A549 (cell line): ENCODE measurements around the gene ATAD3A. TPM values are rescaled to one million over a fixed set of nuclear protein-coding genes. Genes with fewer than 3 reads are reported as not detected.

Source experiments
- ATAC-seq, 2 experiments: fragments of 200-7000 bp in 1 of 2; fragments of >200 bp in 1 of 2; cut with Nextera tagmentation in 1 of 2; cut with Tn5 transposase in 1 of 2; 3 replicates each; pipeline versions ENCODE4 v1.8.0 to v1.9.1; 2018 to 2020; ENCODE audit warnings: mild to moderate bottlenecking in 1 of 2, moderate library complexity in 1 of 2
- CTCF ChIA-PET: fragments of 300-600 bp; sonication (Branson Sonifier 250); formaldehyde crosslinking; extraction: SDS; loops from one replicate; lab custom pipeline; 2021; ENCODE audit warnings: antibody characterized with exemption, inconsistent platforms; lab: Yijun Ruan, JAX
- POLR2A ChIA-PET: fragments of 350-600 bp; formaldehyde crosslinking; extraction: SDS; loops from one replicate; lab custom pipeline; 2021; ENCODE audit warnings: antibody characterized with exemption, inconsistent platforms; lab: Yijun Ruan, JAX
- DNase-seq, 2 experiments: peaks; one replicate each; pipeline versions ENCODE4 v3.0.0 to v3.0.0-alpha.2; 2011 to 2016; ENCODE audit warnings: low read depth in 1 of 2, low spot score in 1 of 2
- FAIRE-seq: peaks from 2 replicates; lab custom pipeline; 2011; peaks lifted over from hg19 to GRCh38; lab: Jason Lieb, UNC
- H3K27ac ChIP-seq, 2 experiments: fragments of >200 bp; sonication (Bioruptor Twin); formaldehyde crosslinking; 3 replicates each; pipeline ENCODE4 v1.5.1; 2016 to 2017
- H3K4me1 ChIP-seq: fragments of >200 bp; sonication (Bioruptor Twin); formaldehyde crosslinking; 3 replicates; pipeline ENCODE4 v1.6.1; 2016
- H3K4me2 ChIP-seq: fragments of >200 bp; sonication (Bioruptor Twin); formaldehyde crosslinking; 3 replicates; pipeline ENCODE4 v1.6.1; 2016
- H3K4me3 ChIP-seq: fragments of >200 bp; sonication (Bioruptor Twin); formaldehyde crosslinking; 3 replicates; pipeline ENCODE4 v1.5.1; 2016
- H3K9me3 ChIP-seq: fragments of >200 bp; sonication (Bioruptor Twin); formaldehyde crosslinking; 3 replicates; pipeline ENCODE4 v1.6.1; 2016
- CEBPB ChIP-seq, 2 experiments: fragments of >200 bp in 1 of 2; sonication (Bioruptor Twin) in 1 of 2; formaldehyde crosslinking in 1 of 2; IDR thresholded peaks; 2 replicates each; pipeline ENCODE4 v1.6.1; 2012 to 2016
- CHD4 ChIP-seq: fragments of 200-600 bp; sonication (generic); IDR thresholded peaks from 2 replicates; pipeline ENCODE4 v1.6.1; 2016; ENCODE audit warnings: antibody characterized with exemption, mild to moderate bottlenecking, borderline replicate concordance
- EHMT2 ChIP-seq: fragments of 200-600 bp; sonication (generic); IDR thresholded peaks from 2 replicates; pipeline ENCODE4 v1.6.1; 2016; ENCODE audit warnings: antibody characterized with exemption, low read depth, mild to moderate bottlenecking, moderate library complexity
- EP300 ChIP-seq, 2 experiments: fragments of >200 bp; sonication (Bioruptor Twin); formaldehyde crosslinking; IDR thresholded peaks; 2 replicates in 1 of 2; 3 replicates in 1 of 2; pipeline ENCODE4 v1.6.1; 2016 to 2017
- FOXS1 ChIP-seq: fragments of 250-450 bp; sonication (Bioruptor Pico); IDR thresholded peaks from 2 replicates; pipeline ENCODE4 v1.5.0; 2020; ENCODE audit warnings: mild to moderate bottlenecking, moderate library complexity
- HDAC2 ChIP-seq: fragments of 200-600 bp; sonication (generic); IDR thresholded peaks from 2 replicates; pipeline ENCODE4 v1.6.1; 2016
- HES2 ChIP-seq: fragments of >200 bp; sonication (Bioruptor Twin); formaldehyde crosslinking; IDR thresholded peaks from 2 replicates; pipeline ENCODE4 v1.6.1; 2016
- HEYL ChIP-seq: fragments of 250-450 bp; sonication (Bioruptor Pico); IDR thresholded peaks from 2 replicates; pipeline ENCODE4 v1.8.0; 2021; ENCODE audit warnings: mild to moderate bottlenecking, moderate library complexity
- HMGXB4 ChIP-seq: fragments of 250-450 bp; sonication (Bioruptor Pico); IDR thresholded peaks from 2 replicates; pipeline ENCODE4 v1.5.0; 2021; ENCODE audit warnings: mild to moderate bottlenecking, moderate library complexity, borderline replicate concordance
- HOXB13 ChIP-seq: fragments of 250-450 bp; sonication (Bioruptor Pico); IDR thresholded peaks from 2 replicates; pipeline ENCODE4 v1.5.0; 2020; ENCODE audit warnings: low read depth, mild to moderate bottlenecking, moderate library complexity
- JUN ChIP-seq, 2 experiments: fragments of >200 bp; sonication (Bioruptor Twin); formaldehyde crosslinking; IDR thresholded peaks; 2 replicates in 1 of 2; 3 replicates in 1 of 2; pipeline ENCODE4 v1.6.1; 2016 to 2017
- JUNB ChIP-seq: fragments of >200 bp; sonication (Bioruptor Twin); formaldehyde crosslinking; IDR thresholded peaks from 2 replicates; pipeline ENCODE4 v1.6.1; 2016
- KDM1A ChIP-seq: fragments of 200-600 bp; sonication (generic); IDR thresholded peaks from 2 replicates; pipeline ENCODE4 v1.6.1; 2016; ENCODE audit warnings: low read depth, mild to moderate bottlenecking
- MAX ChIP-seq: IDR thresholded peaks from 2 replicates; pipeline ENCODE4 v1.6.1; 2012
- NFE2L2 ChIP-seq: fragments of 150-350 bp; conservative IDR thresholded peaks from 2 replicates; pipeline ENCODE4 v1.6.1; 2014; ENCODE audit warnings: low read length
- NPAS2 ChIP-seq: fragments of 250-450 bp; sonication (Bioruptor Pico); IDR thresholded peaks from 2 replicates; pipeline ENCODE4 v1.8.0; 2022; ENCODE audit warnings: mild to moderate bottlenecking, moderate library complexity, borderline replicate concordance
- NR3C1 ChIP-seq: fragments of >200 bp; sonication (Bioruptor Twin); formaldehyde crosslinking; IDR thresholded peaks from 3 replicates; pipeline ENCODE4 v1.6.1; 2017
- PHF8 ChIP-seq: fragments of 200-600 bp; sonication (generic); IDR thresholded peaks from 2 replicates; pipeline ENCODE4 v1.6.1; 2016; ENCODE audit warnings: low read depth, mild to moderate bottlenecking, antibody characterized with exemption, moderate library complexity, borderline replicate concordance
- POLR2A ChIP-seq: IDR thresholded peaks from 2 replicates; pipeline ENCODE4 v1.6.1; 2012; ENCODE audit warnings: mild to moderate bottlenecking, low read length
- RNF2 ChIP-seq: fragments of 200-600 bp; sonication (generic); IDR thresholded peaks from 2 replicates; pipeline ENCODE4 v1.6.1; 2016; ENCODE audit warnings: low read depth, mild to moderate bottlenecking, antibody characterized with exemption, moderate library complexity, borderline replicate concordance
- SREBF2 ChIP-seq: fragments of 450-650 bp; IDR thresholded peaks from 2 replicates; pipeline ENCODE4 v1.6.1; 2014; ENCODE audit warnings: mild to moderate bottlenecking, moderate library complexity
- ZFP36 ChIP-seq: fragments of 450-650 bp; IDR thresholded peaks from 2 replicates; pipeline ENCODE4 v1.6.1; 2014; ENCODE audit warnings: borderline replicate concordance; ENCODE audit not compliant: partially characterized antibody
- ZSCAN20 ChIP-seq: fragments of 250-450 bp; sonication (Bioruptor Pico); IDR thresholded peaks from 2 replicates; pipeline ENCODE4 v1.8.0; 2022; ENCODE audit warnings: mild to moderate bottlenecking, moderate library complexity
- WGBS: methylation state at CpG from one replicate; pipeline ENCODE4 v1.1.6; 2017; ENCODE audit errors: missing lambda C conversion rate; 5-methylcytosine and 5-hydroxymethylcytosine counted together
- polyA plus RNA-seq, 4 experiments: library from polyadenylated mRNA; depleted of rRNA in 3 of 4; stranded (reverse); fragments of >200 nt; fragmentation: RNase III in 1 of 4; extraction: RNeasy Plus Mini Kit Qiagen cat#74134 plus additional on column Dnase treatment in 1 of 4; gene quantifications; 2 replicates in 3 of 4; 3 replicates in 1 of 4; pipeline ENCODE4 v1.2.3, GENCODE V29; 2011 to 2017
- TF ChIP-seq, protein P1 (sequence below): fragments of 150-350 bp; IDR thresholded peaks from 2 replicates; pipeline ENCODE4 v1.6.1; 2014; ENCODE audit warnings: low read depth, mild to moderate bottlenecking, low read length
- TF ChIP-seq, protein P2 (sequence below): fragments of >200 bp; sonication (Bioruptor Twin); formaldehyde crosslinking; IDR thresholded peaks from 3 replicates; pipeline ENCODE4 v1.5.1; 2016
- TF ChIP-seq, protein P3 (sequence below): IDR thresholded peaks from 2 replicates; pipeline ENCODE4 v1.6.1; 2012

Gene ATAD3A
- polyA plus RNA-seq, 2 of the 4 experiments (the other 2 are of a cell fraction): 10.9 to 27.2 TPM

GRCh38 chr1:1553821-1554494 is 42.0 kb downstream of the ATAD3A start:
- peaks cover 6% of the 10 kb centered on the region for H3K4me1 ChIP-seq
- no peak for DNase-seq
- no peak for FAIRE-seq
- H3K27ac ChIP-seq: no peak overlapping the region
- TF ChIP-seq POLR2A (no peak), JUNB (no peak), MAX (no peak), ZFP36 (no peak), KDM1A (no peak), NPAS2 (CRISPR knock-in tag) (no peak), FOXS1 (no peak), CHD4 (no peak), RNF2 (no peak), HDAC2 (no peak), HEYL (no peak), ZSCAN20 (CRISPR knock-in tag) (no peak), CEBPB (IDR thresholded peaks at IDR 0.05) (no peak)
- TF ChIP-seq, protein P1, sequence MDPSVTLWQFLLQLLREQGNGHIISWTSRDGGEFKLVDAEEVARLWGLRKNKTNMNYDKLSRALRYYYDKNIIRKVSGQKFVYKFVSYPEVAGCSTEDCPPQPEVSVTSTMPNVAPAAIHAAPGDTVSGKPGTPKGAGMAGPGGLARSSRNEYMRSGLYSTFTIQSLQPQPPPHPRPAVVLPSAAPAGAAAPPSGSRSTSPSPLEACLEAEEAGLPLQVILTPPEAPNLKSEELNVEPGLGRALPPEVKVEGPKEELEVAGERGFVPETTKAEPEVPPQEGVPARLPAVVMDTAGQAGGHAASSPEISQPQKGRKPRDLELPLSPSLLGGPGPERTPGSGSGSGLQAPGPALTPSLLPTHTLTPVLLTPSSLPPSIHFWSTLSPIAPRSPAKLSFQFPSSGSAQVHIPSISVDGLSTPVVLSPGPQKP: no peak
- TF ChIP-seq, protein P2, sequence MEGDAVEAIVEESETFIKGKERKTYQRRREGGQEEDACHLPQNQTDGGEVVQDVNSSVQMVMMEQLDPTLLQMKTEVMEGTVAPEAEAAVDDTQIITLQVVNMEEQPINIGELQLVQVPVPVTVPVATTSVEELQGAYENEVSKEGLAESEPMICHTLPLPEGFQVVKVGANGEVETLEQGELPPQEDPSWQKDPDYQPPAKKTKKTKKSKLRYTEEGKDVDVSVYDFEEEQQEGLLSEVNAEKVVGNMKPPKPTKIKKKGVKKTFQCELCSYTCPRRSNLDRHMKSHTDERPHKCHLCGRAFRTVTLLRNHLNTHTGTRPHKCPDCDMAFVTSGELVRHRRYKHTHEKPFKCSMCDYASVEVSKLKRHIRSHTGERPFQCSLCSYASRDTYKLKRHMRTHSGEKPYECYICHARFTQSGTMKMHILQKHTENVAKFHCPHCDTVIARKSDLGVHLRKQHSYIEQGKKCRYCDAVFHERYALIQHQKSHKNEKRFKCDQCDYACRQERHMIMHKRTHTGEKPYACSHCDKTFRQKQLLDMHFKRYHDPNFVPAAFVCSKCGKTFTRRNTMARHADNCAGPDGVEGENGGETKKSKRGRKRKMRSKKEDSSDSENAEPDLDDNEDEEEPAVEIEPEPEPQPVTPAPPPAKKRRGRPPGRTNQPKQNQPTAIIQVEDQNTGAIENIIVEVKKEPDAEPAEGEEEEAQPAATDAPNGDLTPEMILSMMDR: no peak
- WGBS: 94% methylated on average over 35 of the region's 35 CpGs
- ChIA-PET POLR2A (no interaction called here), CTCF (interaction anchor here (1.0 to 1.5 kb wide), 2 partner anchors 9 to 50 kb away, joined by 3 read pairs; no protein-coding TSS in a partner anchor)
- H3K9me3 ChIP-seq: no peaks in the 10 kb centered on the region
- no peak for ATAC-seq
- H3K4me2 ChIP-seq: no peak overlapping the region
- H3K4me3 ChIP-seq: no peak overlapping the region

DNA sequence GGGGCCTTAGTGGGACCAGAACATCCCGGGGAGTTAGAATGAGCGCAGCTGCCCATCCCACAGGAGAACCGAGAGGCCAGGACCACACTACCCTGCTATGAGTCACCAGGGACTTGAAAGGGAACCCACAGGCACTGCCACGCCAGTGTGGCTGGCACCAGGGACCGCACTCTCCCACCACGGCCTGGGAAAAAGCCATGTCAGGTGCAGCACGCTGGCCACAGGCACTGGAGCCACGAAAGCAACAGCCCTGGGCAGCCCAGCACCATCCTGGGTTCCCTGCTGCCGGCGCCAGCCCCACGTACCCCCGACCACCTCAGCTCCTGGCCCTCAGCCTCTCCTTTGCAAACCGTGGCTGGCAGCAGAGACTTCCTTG is 42.6 kb downstream of the ATAD3A start:
- ChIA-PET POLR2A (no interaction called here), CTCF (interaction anchor here (1.0 to 1.5 kb wide), 4 partner anchors 9 to 49 kb away, joined by 3 read pairs; no protein-coding TSS in a partner anchor)
- FAIRE-seq (no peak), ATAC-seq (no peak; a peak in 2 of 6 replicates), DNase-seq (no peak)
- 86% methylated on average over 12 of the region's 13 CpGs for WGBS
- Histone ChIP-seq H3K4me2 (no peak overlapping the region), H3K9me3 (no peaks in the 10 kb centered on the region), H3K4me3 (no peak overlapping the region), H3K4me1 (peaks cover 6% of the 10 kb centered on the region), H3K27ac (no peak overlapping the region)
- no peak for TF ChIP-seq PHF8
- TF ChIP-seq EHMT2: no peak
- no peak for TF ChIP-seq RNF2
- TF ChIP-seq HOXB13 (CRISPR knock-in tag): no peak
- TF ChIP-seq SREBF2: no peak
- TF ChIP-seq, protein P2: no peak
- TF ChIP-seq, protein P1: no peak
- TF ChIP-seq NPAS2 (CRISPR knock-in tag): no peak
- TF ChIP-seq JUN (IDR thresholded peaks at IDR 0.05): no peak
- no peak for TF ChIP-seq JUNB
- TF ChIP-seq MAX: no peak
- TF ChIP-seq HES2: no peak
- TF ChIP-seq, protein P3, sequence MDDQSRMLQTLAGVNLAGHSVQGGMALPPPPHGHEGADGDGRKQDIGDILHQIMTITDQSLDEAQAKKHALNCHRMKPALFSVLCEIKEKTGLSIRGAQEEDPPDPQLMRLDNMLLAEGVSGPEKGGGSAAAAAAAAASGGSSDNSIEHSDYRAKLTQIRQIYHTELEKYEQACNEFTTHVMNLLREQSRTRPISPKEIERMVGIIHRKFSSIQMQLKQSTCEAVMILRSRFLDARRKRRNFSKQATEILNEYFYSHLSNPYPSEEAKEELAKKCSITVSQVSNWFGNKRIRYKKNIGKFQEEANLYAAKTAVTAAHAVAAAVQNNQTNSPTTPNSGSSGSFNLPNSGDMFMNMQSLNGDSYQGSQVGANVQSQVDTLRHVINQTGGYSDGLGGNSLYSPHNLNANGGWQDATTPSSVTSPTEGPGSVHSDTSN: no peak
- no peak for TF ChIP-seq KDM1A
- TF ChIP-seq EP300 (IDR thresholded peaks at IDR 0.05): no peak
- no peak for TF ChIP-seq NFE2L2
- no peak for TF ChIP-seq NR3C1
- TF ChIP-seq HMGXB4 (CRISPR knock-in tag): no peak
- no peak for TF ChIP-seq CEBPB (IDR thresholded peaks at IDR 0.05)
